ENCODE measurements around the gene SUOX.
"Not testable (repeated sequence)": the region's sequence is repeated elsewhere in the genome, so short reads cannot be mapped to it uniquely, and the experiment has no call there.

Gene SUOX

DNA sequence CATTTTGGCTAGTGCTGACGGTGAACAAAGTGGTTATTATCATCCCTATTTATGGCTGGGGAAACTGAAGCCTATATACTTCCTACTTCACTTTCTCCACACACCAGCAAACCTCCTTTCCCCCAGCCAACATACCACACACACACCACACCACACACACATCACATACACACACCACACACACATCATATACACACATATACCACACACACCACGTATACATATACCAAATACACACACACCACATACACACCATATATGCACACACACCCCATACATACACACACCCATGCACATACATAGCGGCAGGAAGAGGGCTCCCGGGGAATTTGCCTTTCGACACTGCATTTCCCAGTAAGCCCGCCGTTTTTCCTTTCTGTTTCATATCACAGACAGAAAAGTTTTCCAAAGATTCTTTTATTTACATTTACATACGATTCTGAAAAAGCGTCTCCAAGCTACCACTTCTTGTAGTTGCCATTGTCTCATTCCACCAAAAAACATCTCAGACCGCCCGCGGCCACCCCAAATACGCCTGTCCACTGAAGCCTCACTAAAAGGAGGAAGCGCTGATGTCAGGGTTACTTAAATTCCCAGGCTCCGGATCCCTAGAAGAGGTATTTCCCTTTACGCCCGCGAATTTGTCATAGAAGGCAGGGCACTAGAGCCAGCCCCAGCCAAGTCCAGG lies 24.0 kb upstream of the SUOX start:
- H3K4me3 ChIP-seq (ENCODE audit: low read depth, low read length) = peak overlapping the region; percentile 52
- DNase-seq (ENCODE audit: low read depth) = no peak
- in situ Hi-C loops (cut with HindIII; ENCODE audit: low sequenced_read_pairs) = loop anchor here (10.0 kb wide), 1 partner anchor 62 kb away; no protein-coding TSS in a partner anchor
- TF ChIP-seq CTCF (IDR thresholded peaks at IDR 0.05; ENCODE audit: low read depth, low read length, missing control alignments) = no peak

GRCh38 chr12:55973599-55974307 lies 23.3 kb upstream of the SUOX start, which contains the start of gene RAB5B:
Gene RAB5B (plus strand): TSS chr12:55974078. CDS start chr12:55986961, 12,883 bp downstream.
- in situ Hi-C loops (cut with HindIII; ENCODE audit: low sequenced_read_pairs) = loop anchor here (10.0 kb wide), 1 partner anchor 61 kb away; no protein-coding TSS in a partner anchor
- no peak for TF ChIP-seq CTCF (IDR thresholded peaks at IDR 0.05; ENCODE audit: low read depth, low read length, missing control alignments)
- DNase-seq (ENCODE audit: low read depth) = peak; percentile 100
- H3K4me3 ChIP-seq (ENCODE audit: low read depth, low read length) = peak within 1 kb of the TSS; percentile 95

GRCh38 chr12:55974308-55974730 lies 22.8 kb upstream of the SUOX start:
- in situ Hi-C loops (cut with HindIII; ENCODE audit: low sequenced_read_pairs) = loop anchor here (10.0 kb wide), 1 partner anchor 60 kb away; no protein-coding TSS in a partner anchor
- H3K4me3 ChIP-seq (ENCODE audit: low read depth, low read length) = peak overlapping the region; percentile 95
- no peak for TF ChIP-seq CTCF (IDR thresholded peaks at IDR 0.05; ENCODE audit: low read depth, low read length, missing control alignments)
- no peak for DNase-seq (ENCODE audit: low read depth)

DNA sequence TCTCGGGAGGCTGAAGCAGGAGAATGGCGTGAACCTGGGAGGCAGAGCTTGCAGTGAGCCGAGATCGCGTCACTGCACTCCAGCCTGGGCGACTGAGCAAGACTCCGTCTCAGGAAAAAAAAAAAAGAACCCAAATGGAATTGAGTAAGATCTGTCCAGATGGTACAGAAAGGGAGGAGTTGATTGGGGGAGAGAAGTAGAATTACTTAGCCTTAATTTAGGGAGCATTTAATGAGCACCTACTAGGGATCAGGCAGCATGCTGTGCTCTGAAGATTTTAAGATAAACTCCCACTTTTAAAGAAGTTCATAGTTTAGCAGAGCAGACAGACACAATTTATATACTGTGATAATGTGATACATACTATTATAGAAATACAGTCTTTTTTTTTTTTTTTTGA lies 18.7 kb upstream of the SUOX start:
- no peak for TF ChIP-seq CTCF (IDR thresholded peaks at IDR 0.05; ENCODE audit: low read depth, low read length, missing control alignments)
- no peak for DNase-seq (ENCODE audit: low read depth)
- in situ Hi-C loops (cut with HindIII; ENCODE audit: low sequenced_read_pairs) = loop anchor here (10.0 kb wide), 1 partner anchor 56 kb away; no protein-coding TSS in a partner anchor
- H3K4me3 ChIP-seq (ENCODE audit: low read depth, low read length) = no peak overlapping the region

DNA sequence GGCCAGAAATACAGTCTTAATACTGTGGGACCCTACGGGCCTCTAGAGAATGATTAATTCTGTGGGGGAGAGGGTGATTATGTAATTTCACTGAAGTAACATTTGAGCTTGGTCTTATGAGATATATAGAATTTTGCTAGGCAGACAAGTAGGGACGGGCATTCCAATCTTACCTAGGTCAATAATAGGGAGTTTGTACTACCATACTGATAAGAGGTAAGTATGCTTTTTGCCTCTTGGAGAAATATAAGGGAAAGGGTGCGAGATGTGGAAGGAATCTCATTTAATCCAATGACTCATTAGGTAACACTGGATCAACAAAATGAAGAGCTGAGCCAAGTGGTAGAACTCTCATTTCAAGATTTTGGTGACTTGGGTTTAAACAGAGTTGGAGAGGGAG lies 18.0 kb upstream of the SUOX start:
- DNase-seq (ENCODE audit: low read depth) = no peak
- H3K4me3 ChIP-seq (ENCODE audit: low read depth, low read length) = no peak overlapping the region
- in situ Hi-C loops (cut with HindIII; ENCODE audit: low sequenced_read_pairs) = loop anchor here (10.0 kb wide), 1 partner anchor 56 kb away; no protein-coding TSS in a partner anchor
- TF ChIP-seq CTCF (IDR thresholded peaks at IDR 0.05; ENCODE audit: low read depth, low read length, missing control alignments) = no peak

- in situ Hi-C loops (cut with HindIII; ENCODE audit: low sequenced_read_pairs); DNase-seq (ENCODE audit: low read depth); H3K4me3 ChIP-seq (ENCODE audit: low read depth, low read length): not testable (repeated sequence)
These were observed 15.2 kb upstream of the SUOX start for GRCh38 chr12:55981882-55982281.

All from astrocyte of the cerebellum (primary cell).